ENCODE data around the gene LHFPL2.

DNA sequence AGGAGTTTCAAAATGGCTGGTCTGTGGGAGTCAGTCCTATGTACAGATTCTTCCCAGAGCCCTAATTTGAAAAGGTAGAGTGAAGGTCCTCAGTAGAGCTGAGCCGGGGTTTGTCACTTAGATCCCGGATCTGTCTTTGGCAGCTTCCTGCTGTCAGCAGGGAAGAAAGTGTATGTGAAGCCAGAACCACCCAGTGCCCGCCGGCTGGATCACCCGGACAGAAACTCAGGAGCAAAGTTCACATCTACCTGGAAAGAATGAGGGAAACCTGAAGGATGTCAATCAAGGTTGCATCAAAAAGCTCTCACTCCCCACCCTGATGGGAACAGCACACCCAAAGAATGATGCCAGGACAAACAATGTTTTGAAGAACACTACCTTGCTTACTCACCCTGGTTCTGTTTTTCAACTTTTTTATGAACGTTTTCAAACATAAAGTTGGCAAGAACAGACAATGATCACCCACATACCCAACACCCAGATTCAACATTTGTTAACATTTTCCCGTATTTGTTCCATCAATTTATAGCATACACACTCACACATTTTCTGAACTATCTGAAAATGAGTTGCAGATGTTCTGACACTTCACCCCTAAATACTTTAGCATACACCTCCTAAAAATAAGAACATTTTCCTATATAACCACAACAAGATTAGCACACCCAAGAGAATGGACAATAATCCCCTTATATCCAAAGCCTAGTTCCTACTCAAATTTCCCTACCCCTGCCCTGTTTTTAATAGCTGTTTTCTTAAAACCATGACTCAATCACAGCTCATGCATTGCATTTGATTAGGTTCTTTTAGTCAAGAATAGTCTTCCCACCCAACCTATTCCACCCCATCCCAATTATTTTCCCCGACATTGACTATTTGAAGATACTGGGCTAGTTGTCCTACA lies 133.9 kb downstream of the LHFPL2 start:
- TF ChIP-seq, protein P1, sequence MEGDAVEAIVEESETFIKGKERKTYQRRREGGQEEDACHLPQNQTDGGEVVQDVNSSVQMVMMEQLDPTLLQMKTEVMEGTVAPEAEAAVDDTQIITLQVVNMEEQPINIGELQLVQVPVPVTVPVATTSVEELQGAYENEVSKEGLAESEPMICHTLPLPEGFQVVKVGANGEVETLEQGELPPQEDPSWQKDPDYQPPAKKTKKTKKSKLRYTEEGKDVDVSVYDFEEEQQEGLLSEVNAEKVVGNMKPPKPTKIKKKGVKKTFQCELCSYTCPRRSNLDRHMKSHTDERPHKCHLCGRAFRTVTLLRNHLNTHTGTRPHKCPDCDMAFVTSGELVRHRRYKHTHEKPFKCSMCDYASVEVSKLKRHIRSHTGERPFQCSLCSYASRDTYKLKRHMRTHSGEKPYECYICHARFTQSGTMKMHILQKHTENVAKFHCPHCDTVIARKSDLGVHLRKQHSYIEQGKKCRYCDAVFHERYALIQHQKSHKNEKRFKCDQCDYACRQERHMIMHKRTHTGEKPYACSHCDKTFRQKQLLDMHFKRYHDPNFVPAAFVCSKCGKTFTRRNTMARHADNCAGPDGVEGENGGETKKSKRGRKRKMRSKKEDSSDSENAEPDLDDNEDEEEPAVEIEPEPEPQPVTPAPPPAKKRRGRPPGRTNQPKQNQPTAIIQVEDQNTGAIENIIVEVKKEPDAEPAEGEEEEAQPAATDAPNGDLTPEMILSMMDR (IDR thresholded peaks at IDR 0.05): no peak
- no peak for TF ChIP-seq POLR2A (IDR thresholded peaks at IDR 0.05)

Data from body of pancreas (tissue), 4 donors.